GM12878 (cell line): ENCODE measurements around the gene ANKRD16. TPM values are rescaled to one million over a fixed set of nuclear protein-coding genes. Genes with fewer than 3 reads are reported as not detected.

Experiments
- ATF3 ChIP-seq: IDR thresholded peaks from 2 replicates; pipeline ENCODE4 v1.6.1; 2011; ENCODE audit warnings: low read depth, mild to moderate bottlenecking, low read length, moderate library complexity, borderline replicate concordance; ENCODE audit errors: extremely low read depth
- BACH1 ChIP-seq: fragments of 450-650 bp; IDR thresholded peaks from 2 replicates; pipeline ENCODE4 v1.6.1; 2017; ENCODE audit warnings: mild to moderate bottlenecking, borderline replicate concordance
- FOXK2 ChIP-seq: fragments of 450-650 bp; IDR thresholded peaks from 2 replicates; pipeline ENCODE4 v1.6.1; 2017; ENCODE audit warnings: mild to moderate bottlenecking, moderate library complexity
- GATAD2B ChIP-seq: fragments of 450-650 bp; conservative IDR thresholded peaks from 2 replicates; pipeline ENCODE4 v1.6.1; 2017; ENCODE audit warnings: low read depth, mild to moderate bottlenecking, moderate library complexity
- HCFC1 ChIP-seq: fragments of 150-350 bp; IDR thresholded peaks from 2 replicates; pipeline ENCODE4 v1.6.1; 2014; ENCODE audit warnings: low read length
- HDAC6 ChIP-seq: fragments of 200-600 bp; sonication (generic); IDR thresholded peaks from one replicate; pipeline ENCODE4 v1.8.0; 2017; ENCODE audit warnings: antibody characterized with exemption; ENCODE audit not compliant: unreplicated experiment
- IRF3 ChIP-seq: fragments of 450-650 bp; IDR thresholded peaks from 2 replicates; pipeline ENCODE4 v1.6.1; 2014; ENCODE audit warnings: mild to moderate bottlenecking
- MTA3 ChIP-seq: IDR thresholded peaks from 2 replicates; pipeline ENCODE4 v1.6.1; 2012; ENCODE audit warnings: low read length, inconsistent platforms, borderline replicate concordance
- NR2F1 ChIP-seq: fragments of 450-650 bp; conservative IDR thresholded peaks from 2 replicates; pipeline ENCODE4 v1.6.1; 2017; ENCODE audit warnings: mild to moderate bottlenecking
- NRF1 ChIP-seq: conservative IDR thresholded peaks from 2 replicates; pipeline ENCODE4 v1.6.1; 2011; ENCODE audit warnings: mild to moderate bottlenecking, low read depth, low read length, improper control_type of control experiment
- POLR2AphosphoS5 ChIP-seq: IDR thresholded peaks from 2 replicates; pipeline ENCODE4 v1.6.1; 2011; ENCODE audit warnings: mild to moderate bottlenecking, low read length, inconsistent platforms
- SIN3A ChIP-seq: IDR thresholded peaks from 2 replicates; pipeline ENCODE4 v1.6.1; 2012; ENCODE audit warnings: low read depth, low read length, improper control_type of control experiment
- SP1 ChIP-seq: IDR thresholded peaks from one replicate; pipeline ENCODE4 v1.6.1; 2011; ENCODE audit warnings: low read depth, low read length
- SRF ChIP-seq, 2 experiments: IDR thresholded peaks; 2 replicates each; pipeline ENCODE4 v1.6.1; 2011; ENCODE audit warnings: low read depth in 2 of 2, low read length in 2 of 2, mild to moderate bottlenecking in 1 of 2, moderate library complexity in 1 of 2
- WRNIP1 ChIP-seq: IDR thresholded peaks from 2 replicates; pipeline ENCODE4 v1.6.1; 2011; ENCODE audit warnings: low read depth, low read length, improper control_type of control experiment, borderline replicate concordance
- ZNF24 ChIP-seq: fragments of 450-650 bp; IDR thresholded peaks from 2 replicates; pipeline ENCODE4 v1.6.1; 2017; ENCODE audit warnings: antibody characterized with exemption, mild to moderate bottlenecking
- ZNF274 ChIP-seq: IDR thresholded peaks from one replicate; pipeline ENCODE4 v1.8.0; 2011; ENCODE audit not compliant: insufficient read length, insufficient read depth
- ZNF687 ChIP-seq: fragments of 450-650 bp; IDR thresholded peaks from 2 replicates; pipeline ENCODE4 v1.6.1; 2017; ENCODE audit warnings: mild to moderate bottlenecking, moderate library complexity
- polyA plus RNA-seq, 11 experiments: library from polyadenylated mRNA; depleted of rRNA in 4 of 11; unstranded in 6 of 11; stranded (reverse) in 5 of 11; fragments of >200 nt; fragmentation: Nextera tagmentation in 4 of 11; fragmentation: Illumina TruSeq in 1 of 11; extraction: Ambion mirVana in 4 of 11; extraction: Trizol in 1 of 11; gene quantifications; 1 replicate in 1 of 11; 2 replicates in 10 of 11; pipeline versions ENCODE4 v1.2.1 to v1.2.3, GENCODE V29; 2011 to 2016; ENCODE audit warnings: inconsistent platforms in 2 of 11, missing spikeins in 2 of 11, low read depth in 1 of 11
- total RNA-seq, 4 experiments: library from RNA; depleted of rRNA in 3 of 4; stranded (reverse); fragments of >200 nt in 3 of 4; fragmentation: Illumina TruSeq in 1 of 4; extraction: Trizol in 1 of 4; gene quantifications; 2 replicates each; pipeline versions ENCODE4 v1.2.1 to v1.2.3, GENCODE V29; 2013 to 2021
- TF ChIP-seq, protein P1 (sequence below): IDR thresholded peaks from 2 replicates; pipeline ENCODE4 v1.6.1; 2011; ENCODE audit warnings: borderline replicate concordance, low read depth, mild to moderate bottlenecking, moderate library complexity, low read length; ENCODE audit not compliant: insufficient read depth, poor library complexity, severe bottlenecking
- TF ChIP-seq, protein P2 (sequence below): fragments of 450-650 bp; IDR thresholded peaks from 2 replicates; pipeline ENCODE4 v1.6.1; 2018; ENCODE audit warnings: mild to moderate bottlenecking, low read depth, moderate library complexity; ENCODE audit not compliant: partially characterized antibody

ANKRD16 gene
- total and polyA plus RNA-seq, 10 of the 15 experiments (the other 5 are each of a cell fraction or from before 2014, with no cell fraction given): 0.57 to 13.6 (median 4.4) TPM

DNA sequence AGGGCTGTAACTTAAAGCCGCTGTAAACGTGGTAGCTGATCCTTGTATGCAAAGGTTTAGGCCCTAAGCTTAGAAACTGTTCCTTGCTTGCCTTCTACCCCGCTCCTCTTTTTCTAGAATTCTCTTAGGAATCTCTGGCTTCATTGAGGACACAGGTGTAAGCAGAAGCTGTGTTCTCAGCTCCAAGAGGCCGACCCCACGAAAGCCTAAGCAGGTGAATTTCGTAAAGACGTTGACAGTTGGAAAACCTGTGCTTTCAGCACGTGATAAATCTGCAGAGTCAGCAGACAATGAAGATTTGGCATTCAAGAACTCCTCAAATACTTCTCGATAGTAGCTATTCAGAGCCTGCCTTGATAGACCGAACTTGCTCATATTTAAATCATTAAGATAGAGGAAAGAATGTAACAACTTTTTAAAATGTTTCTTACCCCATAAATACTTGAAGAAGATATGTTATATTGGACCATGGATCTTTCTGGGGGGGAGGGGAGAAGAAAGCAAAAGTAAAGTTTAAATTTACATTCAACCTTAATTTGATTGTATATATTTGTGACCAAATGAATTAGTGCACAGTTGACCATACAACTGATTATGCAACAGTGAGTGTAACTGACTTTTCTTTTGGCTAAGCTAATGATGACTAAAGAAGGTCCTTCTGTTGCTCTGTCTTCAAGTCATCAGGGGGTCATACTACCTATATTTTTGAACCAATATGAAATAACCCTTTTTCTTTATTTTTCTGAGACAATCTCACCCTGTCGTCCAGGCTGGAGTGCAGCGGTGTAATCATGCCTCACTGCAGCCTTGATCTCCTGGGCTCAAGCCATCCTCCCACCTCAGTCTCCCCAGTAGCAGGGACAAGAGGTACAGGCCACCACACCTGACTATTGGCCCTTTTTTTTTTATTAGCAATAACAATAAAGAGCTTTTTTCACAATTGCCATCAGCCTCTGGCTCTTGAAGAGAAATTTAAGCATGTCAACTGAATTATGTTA is 75.3 kb downstream of the ANKRD16 start (continued):
- TF ChIP-seq NRF1 (no peak), SRF (IDR thresholded peaks at IDR 0.05; ENCODE audit: low read depth in 2 of 2, low read length in 2 of 2) (no peak), ZNF274 (no peak), GATAD2B (no peak), ZNF687 (no peak), WRNIP1 (no peak), ATF3 (no peak), SP1 (no peak), HDAC6 (no peak), MTA3 (no peak), SIN3A (no peak), NR2F1 (no peak), POLR2AphosphoS5 (0 out of 2 replicates have a peak, but pooled peaks have one; percentile 19), HCFC1 (no peak), ZNF24 (no peak), BACH1 (no peak), IRF3 (no peak), FOXK2 (no peak)
- TF ChIP-seq, protein P1, sequence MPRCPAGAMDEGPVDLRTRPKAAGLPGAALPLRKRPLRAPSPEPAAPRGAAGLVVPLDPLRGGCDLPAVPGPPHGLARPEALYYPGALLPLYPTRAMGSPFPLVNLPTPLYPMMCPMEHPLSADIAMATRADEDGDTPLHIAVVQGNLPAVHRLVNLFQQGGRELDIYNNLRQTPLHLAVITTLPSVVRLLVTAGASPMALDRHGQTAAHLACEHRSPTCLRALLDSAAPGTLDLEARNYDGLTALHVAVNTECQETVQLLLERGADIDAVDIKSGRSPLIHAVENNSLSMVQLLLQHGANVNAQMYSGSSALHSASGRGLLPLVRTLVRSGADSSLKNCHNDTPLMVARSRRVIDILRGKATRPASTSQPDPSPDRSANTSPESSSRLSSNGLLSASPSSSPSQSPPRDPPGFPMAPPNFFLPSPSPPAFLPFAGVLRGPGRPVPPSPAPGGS: no peak
- TF ChIP-seq, protein P2, sequence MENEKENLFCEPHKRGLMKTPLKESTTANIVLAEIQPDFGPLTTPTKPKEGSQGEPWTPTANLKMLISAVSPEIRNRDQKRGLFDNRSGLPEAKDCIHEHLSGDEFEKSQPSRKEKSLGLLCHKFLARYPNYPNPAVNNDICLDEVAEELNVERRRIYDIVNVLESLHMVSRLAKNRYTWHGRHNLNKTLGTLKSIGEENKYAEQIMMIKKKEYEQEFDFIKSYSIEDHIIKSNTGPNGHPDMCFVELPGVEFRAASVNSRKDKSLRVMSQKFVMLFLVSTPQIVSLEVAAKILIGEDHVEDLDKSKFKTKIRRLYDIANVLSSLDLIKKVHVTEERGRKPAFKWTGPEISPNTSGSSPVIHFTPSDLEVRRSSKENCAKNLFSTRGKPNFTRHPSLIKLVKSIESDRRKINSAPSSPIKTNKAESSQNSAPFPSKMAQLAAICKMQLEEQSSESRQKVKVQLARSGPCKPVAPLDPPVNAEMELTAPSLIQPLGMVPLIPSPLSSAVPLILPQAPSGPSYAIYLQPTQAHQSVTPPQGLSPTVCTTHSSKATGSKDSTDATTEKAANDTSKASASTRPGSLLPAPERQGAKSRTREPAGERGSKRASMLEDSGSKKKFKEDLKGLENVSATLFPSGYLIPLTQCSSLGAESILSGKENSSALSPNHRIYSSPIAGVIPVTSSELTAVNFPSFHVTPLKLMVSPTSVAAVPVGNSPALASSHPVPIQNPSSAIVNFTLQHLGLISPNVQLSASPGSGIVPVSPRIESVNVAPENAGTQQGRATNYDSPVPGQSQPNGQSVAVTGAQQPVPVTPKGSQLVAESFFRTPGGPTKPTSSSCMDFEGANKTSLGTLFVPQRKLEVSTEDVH: no peak
